ENCODE data around the gene TCTN1.
"Not testable (repeated sequence)": the region's sequence is repeated elsewhere in the genome, so short reads cannot be mapped to it uniquely, and the experiment has no call there.

TCTN1 gene

GRCh38 chr12:110602085-110602814 lies 11.7 kb upstream of the TCTN1 start:
- TF ChIP-seq CTCF (IDR thresholded peaks at IDR 0.05), result peak; percentile 68 to 79
- not testable (repeated sequence) for H3K9me3 ChIP-seq, H3K27ac ChIP-seq, H3K27me3 ChIP-seq, DNase-seq, H3K36me3 ChIP-seq, H3K4me3 ChIP-seq, H3K4me1 ChIP-seq
- intact Hi-C loops (cut with DNase I; ENCODE audit: low total_unique reads), result loop anchor here (5.0 kb wide), 1 partner anchor 145 kb away; no protein-coding TSS in a partner anchor

- H3K9me3 ChIP-seq, result no peaks in the 10 kb centered on the region
- intact Hi-C loops (cut with DNase I; ENCODE audit: low total_unique reads), result no loop called here
- H3K36me3 ChIP-seq, result no peaks in the 10 kb centered on the region
- H3K4me1 ChIP-seq, result no peaks in the 10 kb centered on the region
- H3K27me3 ChIP-seq, result no peaks in the 10 kb centered on the region
- no peak for DNase-seq
- TF ChIP-seq CTCF (IDR thresholded peaks at IDR 0.05), result no peak
- H3K27ac ChIP-seq, result no peak overlapping the region
- no peak overlapping the region for H3K4me3 ChIP-seq
Measured at GRCh38 chr12:110606253-110606611, 7.7 kb upstream of the TCTN1 start.

- Histone ChIP-seq H3K4me1 (peaks cover 0 to 16% (median 7%) of the 10 kb centered on the region in 4 donors), H3K27ac (peak overlapping the region; percentile 76 to 78), H3K4me3 (peak overlapping the region; percentile 63 to 79), H3K36me3 (peaks cover 0 to 13% (median 0%) of the 10 kb centered on the region in 3 donors), H3K27me3 (no peaks in the 10 kb centered on the region), H3K9me3 (no peaks in the 10 kb centered on the region)
- TF ChIP-seq CTCF (IDR thresholded peaks at IDR 0.05), result no peak
- intact Hi-C loops (cut with DNase I; ENCODE audit: low total_unique reads), result loop anchor here (10.0 kb wide), 1 partner anchor 272 kb away; no protein-coding TSS in a partner anchor
- DNase-seq, result no peak
Measured at GRCh38 chr12:110613071-110613770, 708 bp upstream of the TCTN1 start.

GRCh38 chr12:110615171-110615570 lies 1.2 kb downstream of the TCTN1 start:
- no peak for TF ChIP-seq CTCF (IDR thresholded peaks at IDR 0.05)
- H3K4me3 ChIP-seq, result no peak overlapping the region
- H3K27me3 ChIP-seq, result no peaks in the 10 kb centered on the region
- H3K9me3 ChIP-seq, result no peaks in the 10 kb centered on the region
- H3K4me1 ChIP-seq, result peaks cover 0 to 16% (median 7%) of the 10 kb centered on the region in 4 donors
- H3K36me3 ChIP-seq, result peaks cover 0 to 21% (median 0%) of the 10 kb centered on the region in 3 donors
- intact Hi-C loops (cut with DNase I; ENCODE audit: low total_unique reads), result loop anchor here (10.0 kb wide), 1 partner anchor 270 kb away; no protein-coding TSS in a partner anchor
- DNase-seq, result no peak
- peak overlapping the region in 1 of 2 donors; percentile 76 for H3K27ac ChIP-seq

- TF ChIP-seq CTCF (IDR thresholded peaks at IDR 0.05), result no peak
- H3K27me3 ChIP-seq, result no peaks in the 10 kb centered on the region
- H3K36me3 ChIP-seq, result peaks cover 0 to 22% (median 0%) of the 10 kb centered on the region in 3 donors
- intact Hi-C loops (cut with DNase I; ENCODE audit: low total_unique reads), result loop anchor here (10.0 kb wide), 1 partner anchor 268 kb away; no protein-coding TSS in a partner anchor
- H3K9me3 ChIP-seq, result no peaks in the 10 kb centered on the region
- H3K27ac ChIP-seq, result no peak overlapping the region
- H3K4me3 ChIP-seq, result no peak overlapping the region
- H3K4me1 ChIP-seq, result peaks cover 0 to 16% (median 7%) of the 10 kb centered on the region in 4 donors
- no peak for DNase-seq
Measured at GRCh38 chr12:110616471-110617115, 2.7 kb downstream of the TCTN1 start.
